A172 (cell line): ENCODE results near the gene CFAP46. TPM values are rescaled to one million over a fixed set of nuclear protein-coding genes. Genes with fewer than 3 reads are reported as not detected.
"Not testable (repeated sequence)": the region's sequence is repeated elsewhere in the genome, so short reads cannot be mapped to it uniquely, and the experiment has no call there.

Experiments used
- DNase-seq: peaks from one replicate; pipeline ENCODE4 v3.0.0-alpha.2; 2015; ENCODE audit warnings: low spot score
- total RNA-seq: library from RNA; depleted of rRNA; stranded (reverse); fragments of >200 nt; shearing (Covaris generic); gene quantifications from 2 replicates; pipeline ENCODE4 v1.2.3, GENCODE V29; 2014

CFAP46 gene
- total RNA-seq, 1 experiment from 2014 or later, result 4.3 TPM

- no peak for DNase-seq
Measured at GRCh38 chr10:132945125-132945893, 2.9 kb upstream of the CFAP46 start.

GRCh38 chr10:132944510-132944909 lies 2.1 kb upstream of the CFAP46 start:
- DNase-seq, result no peak

- DNase-seq, result no peak
Measured at GRCh38 chr10:132943791-132944404, 1.5 kb upstream of the CFAP46 start.

GRCh38 chr10:132943058-132943790 lies 854 bp upstream of the CFAP46 start:
- DNase-seq, result no peak

DNA sequence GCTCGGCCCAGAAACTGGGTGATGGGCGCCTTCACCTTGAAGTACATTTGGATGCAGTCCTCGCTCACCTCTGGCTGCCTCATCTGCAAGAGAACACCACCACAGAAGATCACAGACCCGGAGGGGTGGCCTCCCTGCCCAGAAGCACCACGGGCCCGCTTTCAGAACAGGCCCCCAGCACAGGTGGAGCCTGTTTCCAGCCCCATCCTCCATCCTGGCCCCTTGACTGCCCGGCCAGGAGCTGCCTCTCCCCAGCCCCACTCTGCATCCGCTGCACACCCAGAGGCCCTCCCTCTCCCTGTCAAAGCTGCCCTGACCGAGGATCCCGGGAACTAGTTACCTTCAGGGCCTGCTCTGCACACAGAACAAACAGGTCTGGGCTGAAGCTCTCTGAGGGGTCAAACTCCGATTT lies 724 bp downstream of the CFAP46 start:
- DNase-seq, result no peak

- DNase-seq, result no peak
Measured at GRCh38 chr10:132940791-132941465, 1.4 kb downstream of the CFAP46 start.

DNA sequence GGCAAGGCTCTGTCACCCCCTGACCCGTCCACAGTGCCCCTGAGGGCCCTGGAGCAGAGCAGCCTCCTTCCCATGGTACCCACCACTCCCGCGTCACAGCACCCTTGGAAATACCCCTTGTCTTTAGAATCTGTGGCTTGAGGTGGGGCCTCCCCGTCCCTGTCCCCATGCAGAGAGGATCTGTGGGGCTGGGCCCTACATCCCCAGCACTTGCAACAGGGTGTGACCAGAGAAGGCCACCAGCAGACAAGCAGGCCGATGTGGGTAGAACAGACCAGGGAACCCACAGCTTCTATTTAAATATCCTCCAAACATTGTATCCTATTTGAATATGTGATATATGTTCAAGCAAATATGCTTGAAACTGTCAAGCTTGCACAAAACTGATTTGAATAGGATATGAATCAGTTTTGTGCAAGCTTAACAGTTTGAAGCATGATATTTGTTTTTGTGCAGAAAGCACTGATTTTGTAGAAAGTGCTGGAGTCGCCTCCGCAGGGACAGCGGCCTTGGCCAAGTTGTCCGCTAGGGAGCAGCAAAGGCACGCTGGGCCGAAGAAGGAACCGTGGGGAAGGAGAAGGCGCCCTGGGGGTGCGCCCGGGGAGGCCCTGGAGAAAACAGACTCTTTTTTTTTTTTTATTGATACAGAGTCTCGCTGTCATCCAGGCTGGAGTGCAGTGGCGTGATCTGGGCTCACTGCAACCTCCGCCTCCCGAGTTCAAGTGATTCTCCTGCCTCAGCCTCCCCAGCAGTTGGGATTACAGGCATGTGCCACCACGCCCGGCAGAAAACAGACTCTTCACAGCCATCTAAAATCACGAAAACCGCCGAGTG lies 2.2 kb downstream of the CFAP46 start:
- DNase-seq, result peak; percentile 1

- DNase-seq, result no peak
Measured at GRCh38 chr10:132939378-132939955, 2.9 kb downstream of the CFAP46 start.

- DNase-seq, result no peak
Measured at GRCh38 chr10:132938472-132939339, 3.7 kb downstream of the CFAP46 start.

DNA sequence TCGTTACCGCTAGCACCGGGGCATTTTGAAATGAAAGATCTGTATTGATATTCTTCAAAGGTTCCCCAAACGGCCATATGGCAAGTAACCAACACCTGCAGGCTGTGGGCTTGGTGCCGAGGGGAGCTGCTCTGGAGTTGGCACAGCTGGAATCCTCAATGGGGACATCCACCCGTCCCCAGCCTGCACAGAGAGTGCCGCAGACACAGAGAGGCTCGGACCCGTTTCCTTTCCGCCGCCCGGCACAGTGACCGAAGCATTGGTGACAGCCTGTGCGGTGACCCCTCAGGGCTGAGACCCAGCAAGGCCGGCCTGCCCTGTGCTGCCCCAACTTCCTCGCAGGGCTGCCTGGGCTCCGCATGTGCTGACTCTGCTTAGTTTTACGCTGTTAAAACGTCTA lies 4.5 kb downstream of the CFAP46 start:
- no peak for DNase-seq

- DNase-seq, result no peak
Measured at GRCh38 chr10:132934953-132935352, 7.4 kb downstream of the CFAP46 start.

DNA sequence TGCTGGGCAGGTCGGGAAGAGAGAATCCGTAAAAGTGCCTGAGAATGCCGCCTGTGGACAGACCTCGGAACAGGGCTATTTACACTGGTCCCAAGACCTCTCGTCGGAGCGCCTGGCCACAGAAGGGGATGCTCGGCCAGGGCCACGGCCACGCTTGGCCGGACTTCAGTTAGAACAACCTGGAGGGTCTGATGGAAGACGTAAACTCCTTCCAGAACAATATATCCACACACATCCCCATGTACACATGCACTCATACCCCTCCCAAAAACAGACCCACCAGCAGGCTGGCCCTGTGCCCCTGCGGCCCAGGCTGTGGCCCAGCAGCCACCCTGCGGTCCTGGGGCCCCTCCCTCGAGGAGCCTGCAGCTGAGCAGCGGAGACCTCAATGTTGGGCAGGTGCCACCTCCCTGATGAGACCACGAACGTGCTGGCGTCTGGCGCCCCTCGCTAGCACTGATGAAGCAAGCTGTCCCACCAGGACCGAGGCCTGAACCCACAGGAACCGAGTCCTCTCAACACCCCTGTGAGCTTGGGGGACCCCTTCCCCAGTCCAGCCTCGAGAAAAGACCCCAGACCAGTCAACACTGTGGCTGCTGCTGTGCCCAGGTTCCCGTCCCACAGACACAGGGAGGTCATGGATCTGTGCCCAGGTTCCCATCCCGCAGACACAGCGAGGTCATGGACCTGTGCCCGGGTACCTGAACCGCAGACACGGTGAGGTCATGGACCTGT lies 8.9 kb downstream of the CFAP46 start:
- DNase-seq, result no peak

DNA sequence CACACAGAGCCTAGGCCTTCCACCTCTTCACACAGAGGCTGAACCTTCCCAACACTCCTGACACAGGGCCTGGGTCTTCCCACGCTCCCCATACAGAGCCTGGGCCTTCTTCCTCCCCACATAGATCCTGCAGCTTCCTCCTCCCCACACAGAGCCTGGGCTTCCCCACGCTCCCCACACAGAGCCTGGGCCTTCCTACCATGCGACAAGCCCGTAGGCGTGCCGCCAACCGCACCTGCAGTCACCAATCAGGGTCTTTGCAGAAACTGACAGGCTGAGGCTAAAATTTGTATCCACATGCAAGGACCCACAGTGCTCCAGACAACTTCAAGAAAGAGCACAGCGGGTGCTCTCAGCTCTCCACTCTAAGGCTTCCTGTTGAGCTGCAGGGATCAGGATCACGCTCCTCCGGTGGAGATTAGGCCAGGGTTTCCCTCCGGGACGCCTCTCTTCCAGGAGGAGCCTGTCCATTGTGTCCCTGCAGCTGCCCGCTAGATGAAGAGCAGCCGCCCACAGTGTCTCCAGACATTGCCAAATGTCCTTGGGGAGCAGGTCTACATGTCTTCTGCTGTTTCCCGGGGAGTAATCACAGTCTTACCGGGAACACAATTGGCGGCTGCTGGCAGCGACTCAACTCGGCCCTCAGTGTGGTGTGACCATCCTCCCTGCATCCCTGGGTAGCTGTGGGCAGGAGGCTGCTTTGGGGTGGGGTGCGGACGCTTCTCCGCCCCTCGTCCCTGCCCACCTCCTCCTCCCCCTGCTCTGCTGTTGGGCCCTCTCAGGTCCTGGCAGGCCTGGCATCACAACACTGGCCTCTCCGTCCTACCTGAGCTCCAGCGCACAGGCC lies 9.7 kb downstream of the CFAP46 start:
- DNase-seq, result no peak

GRCh38 chr10:132931258-132932250 lies 10.8 kb downstream of the CFAP46 start:
- not testable (repeated sequence) for DNase-seq

DNA sequence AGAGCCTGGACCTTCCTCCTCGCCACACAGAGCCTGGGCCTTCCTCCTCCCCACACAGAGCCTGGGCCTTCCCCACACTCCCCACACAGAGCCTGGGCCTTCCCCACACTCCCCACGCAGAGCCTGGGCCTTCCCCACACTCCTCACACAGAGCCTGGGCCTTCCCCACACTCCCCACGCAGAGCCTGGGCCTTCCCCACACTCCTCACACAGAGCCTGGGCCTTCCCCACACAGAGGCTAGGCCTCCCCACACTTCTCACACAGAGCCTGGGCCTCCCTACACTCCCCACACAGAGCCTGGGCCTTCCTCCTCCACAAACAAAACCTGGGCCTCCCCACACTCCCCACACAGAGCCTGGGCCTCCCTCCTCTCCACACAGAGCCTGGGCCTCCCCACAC lies 11.7 kb downstream of the CFAP46 start:
- DNase-seq, result not testable (repeated sequence)

GRCh38 chr10:132929953-132930548 lies 12.3 kb downstream of the CFAP46 start:
- no peak for DNase-seq

DNA sequence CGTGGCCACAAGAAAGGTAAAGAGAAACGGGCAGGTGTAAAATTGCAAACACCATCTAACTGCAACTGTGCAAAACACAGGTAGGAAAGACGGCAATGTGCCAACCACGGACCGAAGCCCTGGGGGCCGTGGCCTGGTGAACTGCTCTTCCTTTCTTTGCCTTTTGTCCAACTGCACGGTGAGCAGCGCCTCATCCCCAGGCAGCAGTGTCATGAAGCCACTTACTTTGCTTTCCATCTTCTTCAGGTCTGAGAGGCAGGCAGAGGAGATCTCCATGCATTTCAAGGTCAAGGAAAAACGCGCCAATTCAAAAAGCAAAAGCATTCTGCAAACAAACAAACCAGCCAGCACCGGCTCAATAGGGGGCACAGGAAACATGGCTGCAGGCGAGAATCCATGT lies 12.9 kb downstream of the CFAP46 start:
- no peak for DNase-seq
